ENCODE measurements around the gene SCYGR6. TPM values are rescaled to one million over a fixed set of nuclear protein-coding genes. Genes with fewer than 3 reads are reported as not detected.

The SCYGR6 gene
- total RNA-seq, 4 donors from 2014 or later: not detected

DNA sequence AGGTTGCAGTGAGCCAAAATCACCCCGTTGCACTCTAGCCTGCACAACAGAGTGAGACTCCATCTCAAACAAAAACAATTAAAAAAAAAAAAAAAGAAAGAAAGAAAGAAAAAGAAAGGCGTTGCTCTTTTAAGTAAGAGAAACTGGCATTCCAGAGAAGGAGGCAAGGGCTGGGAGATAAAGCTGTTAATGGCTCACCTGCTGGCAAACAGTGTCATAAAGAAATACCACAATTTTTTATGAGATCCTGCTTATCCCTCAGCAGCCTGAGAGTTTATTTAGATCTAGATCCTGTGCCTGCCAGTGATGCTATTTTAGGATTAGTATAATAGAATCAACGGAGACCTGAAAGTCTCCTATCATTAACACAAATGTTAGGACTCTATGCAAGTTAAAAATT lies 23.0 kb downstream of the SCYGR6 start:
- Histone ChIP-seq H3K27me3 (no peaks in the 10 kb centered on the region), H3K4me1 (peaks cover 14% of the 10 kb centered on the region), H3K9me3 (no peaks in the 10 kb centered on the region), H3K36me3 (no peaks in the 10 kb centered on the region), H3K4me3 (no peak overlapping the region), H3K27ac (no peak overlapping the region)
- no peak for DNase-seq (ENCODE audit: low spot score in 2 of 2)
- TF ChIP-seq POLR2AphosphoS5 (IDR thresholded peaks at IDR 0.05): no peak
- TF ChIP-seq EP300 (IDR thresholded peaks at IDR 0.05): no peak
- TF ChIP-seq, protein P1, sequence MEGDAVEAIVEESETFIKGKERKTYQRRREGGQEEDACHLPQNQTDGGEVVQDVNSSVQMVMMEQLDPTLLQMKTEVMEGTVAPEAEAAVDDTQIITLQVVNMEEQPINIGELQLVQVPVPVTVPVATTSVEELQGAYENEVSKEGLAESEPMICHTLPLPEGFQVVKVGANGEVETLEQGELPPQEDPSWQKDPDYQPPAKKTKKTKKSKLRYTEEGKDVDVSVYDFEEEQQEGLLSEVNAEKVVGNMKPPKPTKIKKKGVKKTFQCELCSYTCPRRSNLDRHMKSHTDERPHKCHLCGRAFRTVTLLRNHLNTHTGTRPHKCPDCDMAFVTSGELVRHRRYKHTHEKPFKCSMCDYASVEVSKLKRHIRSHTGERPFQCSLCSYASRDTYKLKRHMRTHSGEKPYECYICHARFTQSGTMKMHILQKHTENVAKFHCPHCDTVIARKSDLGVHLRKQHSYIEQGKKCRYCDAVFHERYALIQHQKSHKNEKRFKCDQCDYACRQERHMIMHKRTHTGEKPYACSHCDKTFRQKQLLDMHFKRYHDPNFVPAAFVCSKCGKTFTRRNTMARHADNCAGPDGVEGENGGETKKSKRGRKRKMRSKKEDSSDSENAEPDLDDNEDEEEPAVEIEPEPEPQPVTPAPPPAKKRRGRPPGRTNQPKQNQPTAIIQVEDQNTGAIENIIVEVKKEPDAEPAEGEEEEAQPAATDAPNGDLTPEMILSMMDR (IDR thresholded peaks at IDR 0.05): no peak
- no peak for TF ChIP-seq POLR2A (IDR thresholded peaks at IDR 0.05)
- WGBS: 82% methylated on average over 3 of the region's 3 CpGs

DNA sequence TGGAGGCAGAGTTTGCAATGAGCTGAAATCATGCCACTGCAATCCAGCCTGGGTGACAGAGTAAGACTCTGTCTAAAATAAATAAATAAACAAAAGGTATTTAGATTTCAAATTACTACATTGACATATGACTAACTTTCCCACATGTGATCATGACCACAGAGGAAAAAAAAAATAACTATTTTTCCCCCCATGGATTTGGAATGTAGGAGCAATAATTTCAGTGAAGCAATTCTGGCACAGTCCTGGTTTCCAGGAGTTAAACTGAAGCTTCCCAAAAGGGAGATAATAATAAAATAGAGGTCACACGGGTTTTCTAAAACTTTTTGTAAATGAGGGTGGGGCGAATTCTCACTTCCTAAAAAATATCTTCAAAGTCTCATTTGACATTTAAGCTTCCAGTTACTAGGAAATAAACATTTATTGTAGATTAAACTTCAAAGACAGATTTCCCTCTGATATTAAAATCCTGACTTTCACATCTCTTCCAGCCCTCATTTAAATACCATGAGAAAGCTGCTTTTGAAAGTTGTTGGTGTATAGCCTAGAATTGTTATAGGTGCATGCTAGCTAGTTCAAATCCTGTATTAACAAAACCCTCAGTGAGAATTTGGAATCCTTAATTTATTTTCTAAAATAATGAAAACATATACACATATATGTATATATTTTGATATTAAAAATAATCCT lies 27.4 kb downstream of the SCYGR6 start:
- Histone ChIP-seq H3K4me3 (no peak overlapping the region), H3K9me3 (no peaks in the 10 kb centered on the region), H3K27ac (no peak overlapping the region), H3K36me3 (no peaks in the 10 kb centered on the region), H3K4me1 (no peaks in the 10 kb centered on the region), H3K27me3 (no peaks in the 10 kb centered on the region)
- no peak for DNase-seq (ENCODE audit: low spot score in 2 of 2)
- 28% methylated on average over 2 of the region's 2 CpGs for WGBS
- no peak for TF ChIP-seq POLR2AphosphoS5 (IDR thresholded peaks at IDR 0.05)
- no peak for TF ChIP-seq EP300 (IDR thresholded peaks at IDR 0.05)
- TF ChIP-seq, protein P1 (IDR thresholded peaks at IDR 0.05): no peak
- no peak for TF ChIP-seq POLR2A (IDR thresholded peaks at IDR 0.05)

DNA sequence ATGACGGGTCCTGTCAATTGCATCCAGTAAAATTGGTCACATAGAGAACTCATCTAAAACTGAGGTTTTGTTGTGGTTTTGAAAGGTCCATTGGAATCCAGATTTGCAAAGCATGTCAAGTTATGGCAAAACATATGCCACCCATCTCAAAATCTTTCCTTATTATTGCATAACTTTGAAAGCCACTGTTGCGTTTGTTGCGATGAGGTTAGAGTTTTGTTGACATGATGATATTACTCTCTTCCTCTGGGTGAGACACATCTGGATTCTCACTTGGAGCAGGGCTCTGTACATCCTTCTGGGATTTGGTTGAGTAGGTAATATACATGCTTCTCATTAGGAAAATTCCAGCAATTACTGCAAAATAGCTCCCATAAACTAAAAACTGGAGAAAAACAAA lies 37.4 kb downstream of the SCYGR6 start:
- no peak for DNase-seq (ENCODE audit: low spot score in 2 of 2)
- Histone ChIP-seq H3K9me3 (no peaks in the 10 kb centered on the region), H3K27me3 (no peaks in the 10 kb centered on the region), H3K36me3 (no peaks in the 10 kb centered on the region), H3K27ac (no peak overlapping the region), H3K4me3 (no peak overlapping the region), H3K4me1 (no peaks in the 10 kb centered on the region)
- 76% methylated on average over 3 of the region's 3 CpGs for WGBS
- TF ChIP-seq, protein P1 (IDR thresholded peaks at IDR 0.05): no peak
- no peak for TF ChIP-seq POLR2AphosphoS5 (IDR thresholded peaks at IDR 0.05)
- no peak for TF ChIP-seq POLR2A (IDR thresholded peaks at IDR 0.05)
- no peak for TF ChIP-seq EP300 (IDR thresholded peaks at IDR 0.05)

DNA sequence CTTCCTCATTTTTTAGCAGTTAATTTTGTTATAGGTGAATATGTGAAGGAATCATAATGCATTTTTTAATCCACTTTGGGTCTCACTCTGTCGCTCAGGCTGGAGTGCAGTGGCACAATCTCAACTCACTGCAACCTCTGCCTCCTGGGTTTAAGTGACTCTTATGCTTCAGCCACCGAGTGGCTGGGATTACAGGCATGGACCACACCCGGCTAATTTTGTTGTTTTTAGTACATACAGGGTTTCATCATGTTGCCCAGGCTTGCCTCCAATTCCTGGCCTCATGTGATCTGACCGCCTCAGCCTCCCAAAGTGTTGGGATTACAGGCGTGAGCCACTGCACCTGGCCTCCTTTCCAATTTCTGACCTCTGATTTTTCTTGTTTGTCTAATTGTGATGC lies 40.3 kb downstream of the SCYGR6 start:
- H3K36me3 ChIP-seq: no peaks in the 10 kb centered on the region
- TF ChIP-seq EP300 (IDR thresholded peaks at IDR 0.05) (no peak), POLR2A (IDR thresholded peaks at IDR 0.05) (no peak), POLR2AphosphoS5 (IDR thresholded peaks at IDR 0.05) (no peak)
- TF ChIP-seq, protein P1 (IDR thresholded peaks at IDR 0.05): no peak
- no peaks in the 10 kb centered on the region for H3K9me3 ChIP-seq
- no peaks in the 10 kb centered on the region for H3K27me3 ChIP-seq
- no peak overlapping the region for H3K4me3 ChIP-seq
- no peak overlapping the region for H3K27ac ChIP-seq
- H3K4me1 ChIP-seq: no peaks in the 10 kb centered on the region
- no peak for DNase-seq (ENCODE audit: low spot score in 2 of 2)
- 62% methylated on average over 5 of the region's 5 CpGs for WGBS

DNA sequence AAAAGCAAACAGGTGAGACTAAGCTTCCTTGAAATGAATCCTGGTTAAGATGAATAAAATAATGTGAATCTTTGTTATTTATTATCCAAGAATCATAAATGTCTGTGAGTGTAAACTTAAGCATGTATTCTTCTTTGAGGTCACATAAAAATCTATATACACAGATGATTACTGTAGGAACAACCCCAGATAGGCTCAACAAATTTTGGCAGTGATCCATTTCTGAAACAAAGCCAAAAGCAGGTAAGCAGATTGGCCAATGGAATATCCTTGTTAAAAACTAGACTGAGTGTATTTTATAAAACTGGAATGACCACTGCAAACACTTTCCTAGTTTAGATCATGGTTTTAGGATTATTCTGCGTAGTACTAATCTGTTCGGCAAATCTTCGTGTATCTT lies 46.6 kb downstream of the SCYGR6 start:
- no peaks in the 10 kb centered on the region for H3K9me3 ChIP-seq
- no peak overlapping the region for H3K27ac ChIP-seq
- WGBS: 93% methylated on average over 3 of the region's 3 CpGs
- H3K4me1 ChIP-seq: no peaks in the 10 kb centered on the region
- no peaks in the 10 kb centered on the region for H3K27me3 ChIP-seq
- TF ChIP-seq, protein P1 (IDR thresholded peaks at IDR 0.05): no peak
- TF ChIP-seq POLR2AphosphoS5 (IDR thresholded peaks at IDR 0.05) (no peak), EP300 (IDR thresholded peaks at IDR 0.05) (no peak), POLR2A (IDR thresholded peaks at IDR 0.05) (no peak)
- H3K4me3 ChIP-seq: no peak overlapping the region
- no peaks in the 10 kb centered on the region for H3K36me3 ChIP-seq
- no peak for DNase-seq (ENCODE audit: low spot score in 2 of 2)
